Hematopoietic multipotent progenitor cell treated with erythropoietin and hydrocortisone succinate and interleukin-3 and kit ligand, for 4 days (in vitro differentiated cells): ENCODE data around the gene MRPS27.
A peak's percentile ranks its signal among the peaks of the same experiment; 100 is the strongest.

Experiments
- DNase-seq: peaks from one replicate; pipeline ENCODE4 v3.0.0-alpha.2; 2015

The MRPS27 gene

DNA sequence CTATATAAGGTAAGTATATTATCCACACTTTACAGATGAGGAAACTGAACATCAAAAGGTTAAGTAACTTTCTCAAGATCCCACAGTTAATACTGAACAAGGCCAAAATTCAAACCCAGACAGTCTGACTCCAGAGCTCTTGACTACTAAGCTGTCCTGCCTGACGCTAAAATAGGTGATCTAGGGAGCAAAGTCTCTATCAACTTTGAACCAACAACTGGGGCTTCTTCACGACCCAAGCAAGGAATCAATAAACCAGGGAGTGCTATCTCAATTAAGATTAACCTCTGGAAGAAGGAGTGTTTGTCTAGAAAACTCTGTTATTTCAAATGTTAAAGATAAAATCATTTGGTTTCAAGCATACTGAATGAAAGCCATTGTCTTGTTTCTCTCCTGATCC is 64.4 kb downstream of the MRPS27 start:
- no peak for DNase-seq

DNA sequence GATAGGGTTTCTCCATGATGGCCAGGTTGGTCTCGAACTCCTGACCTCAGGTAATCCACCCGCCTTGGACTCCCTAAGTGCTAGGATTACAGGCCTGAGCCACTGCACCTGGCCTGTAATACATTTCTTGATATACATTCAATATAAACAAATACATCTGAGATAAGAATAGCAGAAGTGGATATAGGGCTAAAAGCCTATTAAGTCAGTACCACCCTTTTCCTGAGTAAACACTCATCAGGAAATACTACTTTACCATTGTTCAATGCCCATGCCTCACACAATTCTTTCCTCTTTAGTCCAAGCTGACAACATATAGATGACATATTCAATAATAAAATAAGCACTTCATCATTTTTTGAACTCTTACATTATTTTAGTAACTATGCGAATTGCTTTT is 64.8 kb downstream of the MRPS27 start:
- no peak for DNase-seq

- no peak for DNase-seq
These were observed 67.4 kb downstream of the MRPS27 start for GRCh38 chr5:72252574-72253155.

DNA sequence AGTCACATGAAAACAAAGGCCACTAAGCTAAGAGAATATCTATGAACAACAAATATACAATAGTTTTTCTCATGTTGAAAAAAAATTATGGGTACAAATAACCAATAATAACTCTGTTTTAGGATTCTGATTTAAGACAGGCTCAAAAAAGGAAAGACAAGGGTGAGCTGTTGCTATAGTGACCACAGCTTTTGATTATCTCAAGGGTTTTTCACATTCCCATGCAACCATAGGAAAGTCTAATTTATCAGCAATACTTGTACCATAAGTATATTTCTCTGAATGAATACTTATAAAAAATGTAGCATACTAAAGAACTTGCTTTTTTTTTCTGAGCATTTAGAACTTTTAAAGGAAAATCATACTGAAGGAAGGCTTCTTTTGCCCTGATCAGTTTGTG is 68.0 kb downstream of the MRPS27 start:
- no peak for DNase-seq

GRCh38 chr5:72251386-72251785 is 68.7 kb downstream of the MRPS27 start:
- DNase-seq: no peak

DNA sequence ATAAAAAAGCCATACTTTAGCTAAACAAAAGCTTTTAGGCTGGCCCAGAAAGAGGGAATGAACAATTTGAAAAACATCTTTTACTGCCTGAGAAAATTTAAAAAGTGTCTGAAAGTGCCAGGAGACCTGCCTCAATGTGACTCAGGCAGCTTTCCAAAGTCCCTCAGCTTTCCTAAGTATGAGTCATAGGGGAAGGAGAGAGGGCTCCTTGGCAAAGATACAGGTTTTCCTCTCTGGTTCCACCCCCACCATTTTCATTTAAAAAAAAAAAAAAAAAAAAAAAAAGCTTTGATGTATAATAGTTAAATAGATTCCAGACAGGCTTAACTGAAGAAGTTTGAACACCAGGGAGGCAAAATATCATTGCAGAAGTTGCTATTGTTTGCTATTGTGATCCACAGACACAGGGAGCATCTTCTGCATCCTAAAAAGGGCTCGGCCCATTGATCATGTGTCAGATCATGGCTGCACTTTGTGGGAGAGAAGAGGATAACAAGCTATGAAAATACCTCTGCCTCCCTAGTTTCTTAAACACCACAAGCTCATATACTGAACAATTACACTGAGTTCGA is 71.5 kb downstream of the MRPS27 start:
- DNase-seq: no peak

- no peak for DNase-seq
These were observed 73.0 kb downstream of the MRPS27 start for GRCh38 chr5:72246954-72247442.

- no peak for DNase-seq
These were observed 74.0 kb downstream of the MRPS27 start for GRCh38 chr5:72245951-72246532.

- DNase-seq: no peak
These were observed 74.5 kb downstream of the MRPS27 start for GRCh38 chr5:72245546-72245945.

DNA sequence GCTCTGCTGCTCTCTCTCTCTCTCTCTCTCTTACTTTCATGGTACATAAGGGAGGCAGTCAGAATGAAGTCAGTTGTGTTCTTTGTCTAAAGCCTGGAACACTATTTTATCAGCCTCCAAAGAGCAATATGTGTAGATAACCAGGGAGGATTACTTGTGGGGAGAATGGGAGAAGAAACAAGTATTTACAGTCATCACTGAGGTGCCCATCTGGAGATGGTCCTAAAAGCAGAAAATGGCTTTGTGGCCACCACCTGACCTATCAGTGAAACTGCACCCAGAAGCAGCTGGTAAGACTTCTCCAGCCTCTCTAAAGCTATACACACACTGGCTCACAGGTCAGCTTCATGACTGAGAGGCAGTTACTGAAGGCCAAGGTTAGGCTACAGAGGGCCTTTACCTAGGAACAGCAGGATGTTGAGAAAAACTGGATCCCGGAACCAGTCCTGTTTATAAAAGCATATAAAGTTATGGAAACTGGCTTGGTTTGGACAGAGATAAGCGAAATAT is 75.1 kb downstream of the MRPS27 start:
- DNase-seq: peak; percentile 85

- peak; percentile 55 for DNase-seq
These were observed 76.3 kb downstream of the MRPS27 start for GRCh38 chr5:72243706-72244105.

- DNase-seq: no peak
These were observed 77.1 kb downstream of the MRPS27 start for GRCh38 chr5:72242796-72243475.

DNA sequence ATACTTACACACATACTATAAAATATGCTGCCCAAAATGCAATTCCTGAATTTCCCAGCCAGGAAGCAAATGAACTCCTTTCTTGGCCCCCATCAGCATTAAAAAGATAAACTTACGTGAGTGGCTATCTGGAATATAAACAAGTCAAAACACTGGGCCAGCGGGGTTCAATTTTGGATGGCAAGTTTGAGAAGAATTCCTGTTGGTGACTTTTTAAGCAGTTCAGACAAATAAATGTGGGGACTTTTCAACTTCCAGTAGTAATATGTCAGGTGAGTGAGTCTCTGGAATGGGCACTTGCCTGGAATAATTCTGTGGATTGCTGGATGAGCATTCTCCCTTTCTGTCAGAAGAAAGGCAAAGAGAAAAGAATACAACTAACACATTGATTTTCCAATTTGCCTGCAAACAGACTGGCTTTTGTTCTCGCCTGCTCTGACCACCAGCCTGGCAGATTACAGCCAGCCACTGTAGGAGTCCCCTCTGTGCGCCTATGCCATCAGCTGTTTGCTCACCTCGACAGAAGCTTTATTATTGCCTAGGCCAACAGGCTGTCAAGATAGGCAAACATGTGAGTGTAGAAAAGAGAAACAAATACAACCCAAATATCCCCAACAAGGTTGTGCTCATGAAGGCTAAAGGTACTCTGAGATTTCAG is 78.6 kb downstream of the MRPS27 start:
- no peak for DNase-seq

DNA sequence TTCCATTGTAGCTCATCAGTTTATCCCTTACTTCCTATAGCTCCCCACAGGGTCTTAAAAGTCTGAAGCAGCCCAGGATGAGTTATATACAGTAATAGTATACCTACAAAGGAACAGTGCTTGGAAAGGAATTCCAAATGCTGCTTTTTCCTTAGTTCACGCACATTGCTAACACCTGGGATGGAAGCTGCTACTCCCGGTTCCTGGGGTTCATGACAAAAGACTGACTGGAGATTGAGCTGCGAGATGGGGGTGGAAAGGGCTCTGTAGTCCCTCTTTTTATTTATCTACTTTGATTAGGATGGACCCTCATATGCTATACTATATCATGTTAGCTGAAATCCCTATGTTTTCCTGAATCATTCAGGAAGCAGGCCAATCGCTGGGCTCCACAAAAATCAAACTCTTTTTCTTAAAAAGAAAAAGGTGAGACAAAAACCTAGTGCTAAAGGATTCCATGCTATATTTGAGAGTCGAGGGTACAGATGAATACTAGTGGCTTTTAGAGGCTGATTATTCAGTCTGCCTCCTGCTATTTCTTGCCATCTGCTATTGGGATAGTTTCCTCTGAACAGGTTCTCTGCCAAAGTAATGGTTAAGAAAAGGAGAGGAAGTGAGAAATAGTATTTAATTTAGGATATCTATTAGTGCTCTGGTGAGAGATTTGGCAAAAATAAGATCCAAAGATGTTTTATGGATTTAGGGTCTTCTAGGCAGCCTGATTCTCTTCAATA is 81.2 kb downstream of the MRPS27 start:
- DNase-seq: no peak

GRCh38 chr5:72237879-72238278 is 82.2 kb downstream of the MRPS27 start:
- no peak for DNase-seq

GRCh38 chr5:72237415-72237814 is 82.6 kb downstream of the MRPS27 start:
- DNase-seq: no peak

GRCh38 chr5:72235725-72236124 is 84.3 kb downstream of the MRPS27 start:
- DNase-seq: no peak

DNA sequence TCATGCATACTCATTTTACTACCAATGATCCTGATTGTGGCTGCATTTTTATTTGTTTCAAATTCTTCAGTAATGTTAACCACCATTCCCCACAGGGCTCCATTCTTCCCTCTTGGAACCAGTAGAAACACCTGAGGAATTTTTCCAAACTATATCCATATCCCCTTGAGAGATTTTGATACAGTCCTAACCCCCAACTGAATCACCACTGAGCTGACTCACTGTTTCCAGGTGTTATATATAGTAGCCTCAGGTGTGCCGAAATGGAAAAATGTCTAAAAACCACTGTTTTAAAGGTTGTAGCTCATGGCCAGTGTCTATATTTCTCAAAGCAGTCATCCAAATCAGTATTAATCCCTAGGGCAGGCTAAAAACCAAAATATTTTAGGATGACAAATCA is 85.2 kb downstream of the MRPS27 start:
- DNase-seq: no peak

DNA sequence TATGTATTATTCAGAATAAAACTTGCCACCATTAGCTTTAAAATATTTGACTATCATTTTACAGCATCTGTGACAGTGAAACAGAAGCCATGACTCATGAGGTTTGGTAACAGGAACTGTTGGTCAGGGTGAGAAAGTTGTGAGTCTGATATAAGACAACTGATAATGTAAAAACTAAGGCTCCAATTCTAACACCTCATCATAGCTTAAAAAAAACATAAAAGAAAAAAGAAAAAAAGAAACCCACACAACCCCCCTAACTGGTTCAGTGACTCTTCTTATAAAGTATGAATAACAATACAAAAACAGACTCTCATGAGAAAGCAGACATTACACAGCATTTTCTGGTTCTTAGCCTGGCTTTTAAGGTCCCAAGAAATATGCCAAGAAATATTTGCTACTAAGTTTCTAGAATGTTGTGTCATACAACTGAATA is 85.8 kb downstream of the MRPS27 start:
- peak; percentile 95 for DNase-seq

DNA sequence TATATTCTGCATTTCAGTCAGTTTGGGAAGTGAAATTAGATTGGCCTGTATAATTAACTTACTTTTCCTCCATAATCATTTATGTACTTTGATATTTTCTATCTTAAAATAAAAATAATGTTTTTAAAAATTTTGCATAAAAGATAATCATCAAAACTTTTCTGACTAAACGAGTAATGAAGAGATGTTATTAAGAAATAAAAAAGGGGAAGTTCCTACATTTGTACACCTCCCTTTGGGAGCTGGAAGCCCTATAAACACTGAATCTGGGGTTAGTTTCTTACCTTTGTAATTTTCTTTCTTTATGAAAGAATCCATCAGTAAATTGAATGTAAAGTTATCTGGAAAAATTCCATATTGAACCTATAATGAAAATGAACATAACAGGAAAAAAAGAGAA is 86.2 kb downstream of the MRPS27 start:
- peak; percentile 59 for DNase-seq

- no peak for DNase-seq
These were observed 87.2 kb downstream of the MRPS27 start for GRCh38 chr5:72232838-72233237.

DNA sequence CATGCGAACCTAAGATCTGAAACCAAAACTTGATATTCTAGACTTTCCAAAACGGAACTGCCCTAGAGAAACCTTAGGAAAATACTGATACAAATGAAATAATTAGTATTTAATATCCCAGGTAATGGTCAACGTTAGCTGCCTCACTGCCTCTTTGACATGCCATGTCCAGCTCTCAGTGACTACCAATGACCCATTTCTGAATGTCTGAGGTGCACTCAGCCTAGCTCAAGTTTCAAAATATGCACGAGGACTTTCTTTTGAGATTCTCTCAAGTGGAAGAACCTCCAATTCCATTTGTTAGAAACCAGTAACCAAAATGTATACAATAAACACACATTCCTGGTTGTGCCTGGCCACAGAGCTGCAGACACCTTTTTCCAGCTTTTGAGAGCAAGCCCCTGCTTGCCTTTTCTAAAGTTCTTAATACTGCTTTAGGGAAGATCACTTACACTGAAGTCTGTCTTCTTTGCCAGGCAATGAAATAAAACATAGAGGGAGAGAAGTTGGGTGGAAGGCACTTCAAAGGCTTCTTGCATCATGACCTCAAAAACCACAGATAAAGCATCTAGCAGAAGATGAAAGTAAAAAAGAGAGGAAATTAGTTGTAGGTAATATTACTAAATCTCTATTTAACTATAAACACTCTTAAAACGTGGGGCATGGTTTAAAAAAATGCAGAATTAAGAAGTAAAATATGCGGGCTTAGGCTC is 87.9 kb downstream of the MRPS27 start:
- DNase-seq: peak; percentile 91
